ENCODE data around the gene BARX2.

Gene BARX2

GRCh38 chr11:129444274-129444673 lies 68.6 kb downstream of the BARX2 start:
- H3K36me3 ChIP-seq (ENCODE audit: control insufficient read depth, insufficient read depth, low read length): no peaks in the 10 kb centered on the region
- H3K27me3 ChIP-seq (ENCODE audit: control insufficient read depth, insufficient read depth, low read length): no peaks in the 10 kb centered on the region
- no peak overlapping the region for H3K9ac ChIP-seq (ENCODE audit: low read depth, low read length)
- no peak overlapping the region for H3K4me3 ChIP-seq (ENCODE audit: low read depth, low read length)
- H3K27ac ChIP-seq (ENCODE audit: low read depth, low read length): no peak overlapping the region
- 0 out of 2 replicates have a peak, but pooled peaks cover 3% of the 10 kb centered on the region for H3K4me1 ChIP-seq (ENCODE audit: control insufficient read depth, insufficient read depth, low read length)
- H3K9me3 ChIP-seq (ENCODE audit: control insufficient read depth, insufficient read depth, low read length): no peaks in the 10 kb centered on the region

GRCh38 chr11:129445226-129445625 lies 69.6 kb downstream of the BARX2 start:
- Histone ChIP-seq H3K36me3 (ENCODE audit: control insufficient read depth, insufficient read depth, low read length) (no peaks in the 10 kb centered on the region), H3K9me3 (ENCODE audit: control insufficient read depth, insufficient read depth, low read length) (no peaks in the 10 kb centered on the region), H3K9ac (ENCODE audit: low read depth, low read length) (no peak overlapping the region), H3K27me3 (ENCODE audit: control insufficient read depth, insufficient read depth, low read length) (no peaks in the 10 kb centered on the region), H3K27ac (ENCODE audit: low read depth, low read length) (no peak overlapping the region), H3K4me1 (ENCODE audit: control insufficient read depth, insufficient read depth, low read length) (0 out of 2 replicates have a peak, but pooled peaks cover 3% of the 10 kb centered on the region), H3K4me3 (ENCODE audit: low read depth, low read length) (no peak overlapping the region)

GRCh38 chr11:129446572-129446971 lies 70.9 kb downstream of the BARX2 start:
- Histone ChIP-seq H3K4me3 (ENCODE audit: low read depth, low read length) (no peak overlapping the region), H3K4me1 (ENCODE audit: control insufficient read depth, insufficient read depth, low read length) (peaks cover 3% of the 10 kb centered on the region; the same call in 1 of the 2 replicates), H3K9me3 (ENCODE audit: control insufficient read depth, insufficient read depth, low read length) (no peaks in the 10 kb centered on the region), H3K27me3 (ENCODE audit: control insufficient read depth, insufficient read depth, low read length) (no peaks in the 10 kb centered on the region), H3K9ac (ENCODE audit: low read depth, low read length) (no peak overlapping the region), H3K36me3 (ENCODE audit: control insufficient read depth, insufficient read depth, low read length) (no peaks in the 10 kb centered on the region), H3K27ac (ENCODE audit: low read depth, low read length) (no peak overlapping the region)

GRCh38 chr11:129447654-129448239 lies 72.1 kb downstream of the BARX2 start:
- no peaks in the 10 kb centered on the region for H3K9me3 ChIP-seq (ENCODE audit: control insufficient read depth, insufficient read depth, low read length)
- H3K27ac ChIP-seq (ENCODE audit: low read depth, low read length): no peak overlapping the region
- H3K9ac ChIP-seq (ENCODE audit: low read depth, low read length): no peak overlapping the region
- H3K4me3 ChIP-seq (ENCODE audit: low read depth, low read length): no peak overlapping the region
- H3K27me3 ChIP-seq (ENCODE audit: control insufficient read depth, insufficient read depth, low read length): no peaks in the 10 kb centered on the region
- H3K4me1 ChIP-seq (ENCODE audit: control insufficient read depth, insufficient read depth, low read length): peaks cover 3% of the 10 kb centered on the region; the same call in 1 of the 2 replicates
- H3K36me3 ChIP-seq (ENCODE audit: control insufficient read depth, insufficient read depth, low read length): no peaks in the 10 kb centered on the region

GRCh38 chr11:129451524-129451923 lies 75.9 kb downstream of the BARX2 start:
- peaks cover 27% of the 10 kb centered on the region for H3K4me1 ChIP-seq (ENCODE audit: control insufficient read depth, insufficient read depth, low read length)
- no peak overlapping the region for H3K27ac ChIP-seq (ENCODE audit: low read depth, low read length)
- no peak overlapping the region for H3K9ac ChIP-seq (ENCODE audit: low read depth, low read length)
- H3K36me3 ChIP-seq (ENCODE audit: control insufficient read depth, insufficient read depth, low read length): no peaks in the 10 kb centered on the region
- no peaks in the 10 kb centered on the region for H3K9me3 ChIP-seq (ENCODE audit: control insufficient read depth, insufficient read depth, low read length)
- H3K27me3 ChIP-seq (ENCODE audit: control insufficient read depth, insufficient read depth, low read length): no peaks in the 10 kb centered on the region
- no peak overlapping the region for H3K4me3 ChIP-seq (ENCODE audit: low read depth, low read length)

GRCh38 chr11:129453293-129453721 lies 77.7 kb downstream of the BARX2 start:
- Histone ChIP-seq H3K36me3 (ENCODE audit: control insufficient read depth, insufficient read depth, low read length) (no peaks in the 10 kb centered on the region), H3K4me3 (ENCODE audit: low read depth, low read length) (no peak overlapping the region), H3K27ac (ENCODE audit: low read depth, low read length) (peak overlapping the region; percentile 60), H3K9ac (ENCODE audit: low read depth, low read length) (no peak overlapping the region), H3K27me3 (ENCODE audit: control insufficient read depth, insufficient read depth, low read length) (no peaks in the 10 kb centered on the region), H3K4me1 (ENCODE audit: control insufficient read depth, insufficient read depth, low read length) (peaks cover 24% of the 10 kb centered on the region), H3K9me3 (ENCODE audit: control insufficient read depth, insufficient read depth, low read length) (no peaks in the 10 kb centered on the region)

GRCh38 chr11:129455101-129455500 lies 79.5 kb downstream of the BARX2 start:
- no peaks in the 10 kb centered on the region for H3K27me3 ChIP-seq (ENCODE audit: control insufficient read depth, insufficient read depth, low read length)
- no peak overlapping the region for H3K9ac ChIP-seq (ENCODE audit: low read depth, low read length)
- H3K4me3 ChIP-seq (ENCODE audit: low read depth, low read length): no peak overlapping the region
- H3K9me3 ChIP-seq (ENCODE audit: control insufficient read depth, insufficient read depth, low read length): no peaks in the 10 kb centered on the region
- no peaks in the 10 kb centered on the region for H3K36me3 ChIP-seq (ENCODE audit: control insufficient read depth, insufficient read depth, low read length)
- H3K27ac ChIP-seq (ENCODE audit: low read depth, low read length): no peak overlapping the region
- H3K4me1 ChIP-seq (ENCODE audit: control insufficient read depth, insufficient read depth, low read length): peaks cover 24% of the 10 kb centered on the region

GRCh38 chr11:129455756-129456655 lies 80.4 kb downstream of the BARX2 start:
- peaks cover 24% of the 10 kb centered on the region for H3K4me1 ChIP-seq (ENCODE audit: control insufficient read depth, insufficient read depth, low read length)
- H3K27ac ChIP-seq (ENCODE audit: low read depth, low read length): peak overlapping the region; percentile 26
- H3K9ac ChIP-seq (ENCODE audit: low read depth, low read length): no peak overlapping the region
- H3K36me3 ChIP-seq (ENCODE audit: control insufficient read depth, insufficient read depth, low read length): no peaks in the 10 kb centered on the region
- H3K4me3 ChIP-seq (ENCODE audit: low read depth, low read length): no peak overlapping the region
- H3K9me3 ChIP-seq (ENCODE audit: control insufficient read depth, insufficient read depth, low read length): no peaks in the 10 kb centered on the region
- no peaks in the 10 kb centered on the region for H3K27me3 ChIP-seq (ENCODE audit: control insufficient read depth, insufficient read depth, low read length)

- no peak overlapping the region for H3K27ac ChIP-seq (ENCODE audit: low read depth, low read length)
These were observed 81.7 kb downstream of the BARX2 start for GRCh38 chr11:129457321-129457720.

GRCh38 chr11:129458278-129458677 lies 82.6 kb downstream of the BARX2 start:
- peaks cover 19% of the 10 kb centered on the region for H3K4me1 ChIP-seq (ENCODE audit: control insufficient read depth, insufficient read depth, low read length)
- H3K4me3 ChIP-seq (ENCODE audit: low read depth, low read length): no peak overlapping the region
- no peaks in the 10 kb centered on the region for H3K9me3 ChIP-seq (ENCODE audit: control insufficient read depth, insufficient read depth, low read length)
- no peaks in the 10 kb centered on the region for H3K36me3 ChIP-seq (ENCODE audit: control insufficient read depth, insufficient read depth, low read length)
- no peak overlapping the region for H3K9ac ChIP-seq (ENCODE audit: low read depth, low read length)
- no peak overlapping the region for H3K27ac ChIP-seq (ENCODE audit: low read depth, low read length)
- no peaks in the 10 kb centered on the region for H3K27me3 ChIP-seq (ENCODE audit: control insufficient read depth, insufficient read depth, low read length)

More at GRCh38 chr11:129457321-129457720, 81.7 kb downstream of the BARX2 start:
- Histone ChIP-seq H3K9me3 (ENCODE audit: control insufficient read depth, insufficient read depth, low read length) (no peaks in the 10 kb centered on the region), H3K27me3 (ENCODE audit: control insufficient read depth, insufficient read depth, low read length) (no peaks in the 10 kb centered on the region), H3K9ac (ENCODE audit: low read depth, low read length) (no peak overlapping the region), H3K4me1 (ENCODE audit: control insufficient read depth, insufficient read depth, low read length) (peaks cover 24% of the 10 kb centered on the region), H3K36me3 (ENCODE audit: control insufficient read depth, insufficient read depth, low read length) (no peaks in the 10 kb centered on the region), H3K4me3 (ENCODE audit: low read depth, low read length) (no peak overlapping the region)
